Cardiac ventricle fibroblast (primary cell): ENCODE results near the gene PNMA1. TPM values are rescaled to one million over a fixed set of nuclear protein-coding genes. Genes with fewer than 3 reads are reported as not detected.

ENCODE experiments used
- total RNA-seq: library from RNA; depleted of rRNA; stranded (reverse); fragments of >200 nt; gene quantifications from 2 replicates; pipeline ENCODE4 v1.2.3, GENCODE V29; 2015

PNMA1 gene, protein sequence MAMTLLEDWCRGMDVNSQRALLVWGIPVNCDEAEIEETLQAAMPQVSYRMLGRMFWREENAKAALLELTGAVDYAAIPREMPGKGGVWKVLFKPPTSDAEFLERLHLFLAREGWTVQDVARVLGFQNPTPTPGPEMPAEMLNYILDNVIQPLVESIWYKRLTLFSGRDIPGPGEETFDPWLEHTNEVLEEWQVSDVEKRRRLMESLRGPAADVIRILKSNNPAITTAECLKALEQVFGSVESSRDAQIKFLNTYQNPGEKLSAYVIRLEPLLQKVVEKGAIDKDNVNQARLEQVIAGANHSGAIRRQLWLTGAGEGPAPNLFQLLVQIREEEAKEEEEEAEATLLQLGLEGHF
- total RNA-seq = 37.4 and 46.5 TPM in 2 replicates

DNA sequence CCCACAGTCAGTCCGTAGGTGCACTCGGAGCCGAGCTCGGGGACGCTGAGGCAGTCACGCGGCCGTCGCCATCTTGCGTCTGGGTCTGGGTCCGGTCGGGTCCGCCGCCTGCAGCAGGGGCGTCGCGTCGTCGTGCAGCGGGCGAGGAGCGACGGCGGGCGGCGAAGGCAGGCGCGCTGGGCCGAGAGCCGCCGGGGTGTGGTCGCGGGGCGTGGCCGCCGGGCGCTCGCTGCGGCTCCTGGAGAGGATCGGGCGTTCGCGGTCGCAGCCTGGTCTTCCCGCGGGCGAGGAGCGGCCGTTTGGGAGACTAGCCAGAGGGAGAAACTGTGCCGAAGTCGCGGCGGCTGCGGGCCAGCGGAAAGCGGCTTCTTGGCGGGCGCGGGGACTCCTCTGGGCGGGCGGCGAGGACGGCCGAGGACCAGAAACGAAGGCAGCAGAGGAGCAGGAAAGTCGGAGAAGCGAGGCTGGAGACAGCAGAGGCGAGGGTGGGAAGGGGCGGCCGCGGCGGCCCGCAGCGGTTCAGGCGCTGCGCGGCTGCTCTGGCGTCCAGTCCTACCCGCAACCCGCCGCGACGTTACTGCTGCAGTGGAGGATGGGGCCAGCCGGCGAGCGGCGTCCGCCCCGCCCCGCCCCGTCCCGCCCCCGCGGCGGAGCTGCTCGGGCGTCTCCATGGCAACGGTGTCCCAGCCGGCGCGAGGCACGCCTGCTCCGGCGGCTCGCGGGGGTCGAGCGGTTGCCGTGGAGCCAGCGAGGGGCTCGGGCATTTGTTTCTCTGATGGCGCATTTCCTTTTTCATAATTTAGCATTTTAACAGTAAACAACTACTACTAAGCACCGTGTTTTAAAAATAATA is at the start of gene PNMA1:
Gene PNMA1 (minus strand): TSS at position 582 of the 853 bp plus-strand sequence. CDS start 745 bp downstream, outside the sequence.

Other genes starting within 250 kb of the PNMA1 start
- gene RIOX1, start 223.5 kb downstream of the PNMA1 start, total RNA-seq = 19.7 and 21.1 TPM in 2 replicates
- gene ACOT1, start 177.2 kb downstream of the PNMA1 start, total RNA-seq = 2.3 and 5.1 TPM in 2 replicates
- 0.31 TPM in 1 of 2 replicates, not detected in the other for gene HEATR4, start 155.4 kb downstream of the PNMA1 start, total RNA-seq
- 63.7 and 68.4 TPM in 2 replicates for gene ACOT2, start 145.2 kb downstream of the PNMA1 start, total RNA-seq
- gene ACOT4, start 122.5 kb downstream of the PNMA1 start, total RNA-seq = 0.69 and 0.73 TPM in 2 replicates
- gene ACOT6, start 101.9 kb downstream of the PNMA1 start, total RNA-seq = not detected in 2 replicates
- gene DNAL1, start 69.4 kb downstream of the PNMA1 start, total RNA-seq = 2.2 and 5.1 TPM in 2 replicates
- 4.9 and 10.3 TPM in 2 replicates for gene PTGR2, start 137.4 kb upstream of the PNMA1 start, total RNA-seq
- gene ZNF410, start 172.5 kb upstream of the PNMA1 start, total RNA-seq = 24.8 and 47.4 TPM in 2 replicates
- 3.1 and 3.9 TPM in 2 replicates for gene FAM161B, start 235.7 kb upstream of the PNMA1 start, total RNA-seq
- 29.1 and 31.6 TPM in 2 replicates for gene COQ6, start 235.9 kb upstream of the PNMA1 start, total RNA-seq